ENCODE data around the gene TSPY4. TPM values are rescaled to one million over a fixed set of nuclear protein-coding genes. Genes with fewer than 3 reads are reported as not detected.
"Not testable (repeated sequence)": the region's sequence is repeated elsewhere in the genome, so short reads cannot be mapped to it uniquely, and the experiment has no call there.

TSPY4 gene
- not detected for polyA plus RNA-seq (2013, experiment 1 of 2)
- not detected for polyA plus RNA-seq (2013, experiment 2 of 2)

GRCh38 chrY:9337164-9337563 lies at the start of gene TSPY4:
Gene TSPY4 (plus strand): TSS chrY:9337464. CDS start chrY:9337510, 46 bp downstream.
- H3K27ac ChIP-seq (ENCODE audit: low read depth, low read length); H3K9me3 ChIP-seq (ENCODE audit: insufficient read depth, low read depth, low read length); H3K36me3 ChIP-seq (ENCODE audit: insufficient read depth, low read length); H3K9ac ChIP-seq (ENCODE audit: low read depth, low read length); H3K4me3 ChIP-seq (ENCODE audit: low read length); H3K4me1 ChIP-seq (ENCODE audit: insufficient read depth, low read length); H3K27me3 ChIP-seq (ENCODE audit: insufficient read depth, low read length): not testable (repeated sequence)
- WGBS, result 96% methylated on average over 6 of the region's 26 CpGs

GRCh38 chrY:9320996-9321395 lies 16.3 kb upstream of the TSPY4 start:
- H3K4me3 ChIP-seq (ENCODE audit: low read length), result no peak overlapping the region
- 73% methylated on average over 7 of the region's 7 CpGs for WGBS
- no peaks in the 10 kb centered on the region for H3K36me3 ChIP-seq (ENCODE audit: insufficient read depth, low read length)
- no peak overlapping the region for H3K9ac ChIP-seq (ENCODE audit: low read depth, low read length)
- H3K27ac ChIP-seq (ENCODE audit: low read depth, low read length), result no peak overlapping the region
- no peaks in the 10 kb centered on the region for H3K4me1 ChIP-seq (ENCODE audit: insufficient read depth, low read length)
- no peaks in the 10 kb centered on the region for H3K27me3 ChIP-seq (ENCODE audit: insufficient read depth, low read length)
- H3K9me3 ChIP-seq (ENCODE audit: insufficient read depth, low read depth, low read length), result 0 out of 2 replicates have a peak, but pooled peaks cover 4% of the 10 kb centered on the region

- H3K4me1 ChIP-seq (ENCODE audit: insufficient read depth, low read length), result not testable (repeated sequence)
Measured at GRCh38 chrY:9357497-9357896, 20.2 kb downstream of the TSPY4 start, which contains the start of gene TSPY8. Gene TSPY8 (plus strand): TSS chrY:9357797. CDS start chrY:9357843, 46 bp downstream.

More at GRCh38 chrY:9357497-9357896, 20.2 kb downstream of the TSPY4 start, which contains the start of gene TSPY8:
- not testable (repeated sequence) for H3K27me3 ChIP-seq (ENCODE audit: insufficient read depth, low read length); H3K4me3 ChIP-seq (ENCODE audit: low read length); H3K27ac ChIP-seq (ENCODE audit: low read depth, low read length); H3K36me3 ChIP-seq (ENCODE audit: insufficient read depth, low read length); H3K9me3 ChIP-seq (ENCODE audit: insufficient read depth, low read depth, low read length); H3K9ac ChIP-seq (ENCODE audit: low read depth, low read length)
- WGBS, result 91% methylated on average over 6 of the region's 25 CpGs

Data from HUES64 (cell line).